NCI-H146 (cell line): ENCODE data around the gene AKTIP.

Source experiments
- DNase-seq: peaks from one replicate; lab custom pipeline; 2025; lab: John Stamatoyannopoulos, UW

Gene AKTIP

DNA sequence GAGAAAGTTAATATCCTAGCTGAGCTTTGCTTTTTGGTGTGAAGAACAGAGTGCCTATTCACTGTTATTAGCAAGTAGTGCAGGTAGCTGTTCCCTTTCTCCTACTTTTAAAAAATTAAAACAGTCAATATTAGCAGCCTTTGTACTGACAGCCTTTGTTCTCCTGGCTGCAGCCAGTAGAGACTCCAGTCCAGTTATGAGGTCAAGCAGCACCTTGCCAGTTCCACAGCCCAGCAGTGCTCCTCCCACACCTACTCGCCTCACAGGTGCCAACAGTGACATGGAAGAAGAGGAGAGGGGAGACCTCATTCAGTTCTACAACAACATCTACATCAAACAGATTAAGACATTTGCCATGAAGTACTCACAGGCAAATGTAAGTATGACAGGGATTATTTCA lies 22.6 kb downstream of the AKTIP start:
- no peak for DNase-seq

DNA sequence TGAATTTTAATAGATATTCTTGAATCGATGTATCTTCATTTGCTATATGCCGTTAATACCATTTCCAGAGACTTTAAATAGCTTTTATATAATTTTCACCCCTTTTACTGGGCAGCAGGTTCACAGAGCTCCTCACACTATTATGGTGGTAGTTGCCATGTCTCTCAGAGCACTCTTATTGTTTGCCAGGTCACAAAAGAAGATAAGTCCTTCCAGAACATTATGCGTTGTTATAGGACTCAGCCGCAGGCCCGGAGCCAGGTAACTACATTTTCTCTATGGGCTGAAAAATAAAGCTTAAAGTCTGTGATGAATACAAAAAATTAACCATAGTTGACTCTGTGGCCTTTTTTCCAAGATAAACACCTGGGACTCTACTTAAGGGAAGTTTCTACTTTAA lies 24.0 kb downstream of the AKTIP start:
- no peak for DNase-seq

DNA sequence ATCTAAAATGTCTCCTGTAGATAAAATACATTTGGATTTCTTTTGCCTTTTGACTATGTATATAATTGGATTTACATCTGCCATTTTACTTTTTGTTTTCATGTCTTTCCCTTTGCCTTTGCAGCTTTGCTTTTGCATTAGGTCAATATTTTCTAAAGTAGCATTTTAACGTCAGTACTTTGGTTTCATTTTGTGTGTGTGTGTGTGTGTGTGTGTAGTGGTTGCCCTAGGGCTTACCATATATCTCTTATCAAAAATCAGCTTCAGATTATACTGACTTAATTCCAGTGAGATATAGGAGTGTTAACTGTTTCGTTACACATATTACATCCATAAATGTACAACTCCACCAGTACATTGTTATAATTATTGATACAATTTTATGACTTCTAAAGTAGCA lies 26.1 kb downstream of the AKTIP start:
- no peak for DNase-seq

DNA sequence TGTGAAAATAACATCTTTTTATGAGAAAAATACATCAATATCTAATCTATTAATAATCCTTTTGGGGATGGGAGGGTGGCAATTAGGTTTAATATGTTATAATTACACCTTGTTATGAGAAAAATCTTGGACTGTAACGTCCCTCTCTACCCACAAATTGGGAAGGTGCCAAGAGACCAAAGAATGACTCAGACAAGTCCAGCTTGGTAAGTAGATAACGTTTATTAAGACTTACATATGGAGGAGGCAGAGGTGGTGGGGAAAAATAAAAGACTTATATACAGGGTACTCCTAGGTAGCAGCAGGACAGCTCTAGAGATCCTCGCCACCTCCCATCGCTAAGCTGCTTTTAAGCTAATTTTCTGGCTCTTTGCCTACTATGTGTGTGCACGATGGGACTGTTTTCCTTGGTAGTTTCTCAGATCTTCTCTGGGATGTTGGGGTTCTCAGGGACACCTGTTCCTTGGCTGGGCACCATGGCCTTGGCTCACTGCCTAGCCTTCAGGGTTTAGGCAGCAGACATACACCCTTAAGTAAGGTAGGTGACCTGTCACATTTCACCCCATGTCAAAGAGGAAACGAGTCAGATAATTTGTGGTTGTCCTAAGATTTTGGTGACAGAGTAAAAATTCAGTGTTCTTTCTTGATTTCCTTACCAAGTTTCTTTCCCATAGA lies 37.3 kb downstream of the AKTIP start:
- DNase-seq, result no peak

DNA sequence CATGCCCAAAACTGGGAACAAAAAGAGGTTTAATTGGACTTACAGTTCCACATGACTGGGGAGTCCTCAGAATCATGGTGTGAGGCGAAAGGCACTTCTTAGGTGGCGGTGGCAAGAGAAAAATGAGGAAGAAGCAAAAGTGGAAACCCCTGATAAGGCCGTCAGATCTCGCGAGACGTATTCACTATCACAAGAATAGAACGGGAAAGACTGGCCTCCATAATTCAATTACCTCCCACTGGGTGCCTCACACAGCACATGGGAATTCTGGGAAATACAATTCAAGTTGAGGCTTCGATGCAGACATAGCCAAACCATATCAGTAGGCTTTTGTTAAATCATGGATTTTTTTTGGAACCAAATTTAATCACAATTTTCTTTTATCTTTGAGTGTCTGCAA lies 44.4 kb downstream of the AKTIP start:
- no peak for DNase-seq

DNA sequence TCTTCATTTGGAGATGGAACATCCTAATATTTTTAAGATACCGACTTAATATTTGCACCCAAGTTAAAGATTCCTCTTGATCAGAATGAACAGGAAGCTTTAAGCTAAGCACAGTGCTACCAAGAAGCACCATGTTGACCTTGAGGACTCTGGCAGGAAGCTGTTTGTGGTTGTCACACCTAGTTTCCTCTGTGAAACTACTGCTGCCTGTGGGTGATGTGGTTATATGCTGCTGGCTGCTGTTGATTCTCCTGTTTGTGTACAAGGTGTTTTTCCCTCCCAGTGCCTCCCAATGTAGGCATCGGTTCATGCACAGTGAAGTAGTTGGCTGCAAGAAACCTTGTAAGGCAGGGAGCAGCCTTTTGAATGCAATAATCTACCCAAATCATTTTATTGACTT lies 45.3 kb downstream of the AKTIP start:
- DNase-seq, result no peak

DNA sequence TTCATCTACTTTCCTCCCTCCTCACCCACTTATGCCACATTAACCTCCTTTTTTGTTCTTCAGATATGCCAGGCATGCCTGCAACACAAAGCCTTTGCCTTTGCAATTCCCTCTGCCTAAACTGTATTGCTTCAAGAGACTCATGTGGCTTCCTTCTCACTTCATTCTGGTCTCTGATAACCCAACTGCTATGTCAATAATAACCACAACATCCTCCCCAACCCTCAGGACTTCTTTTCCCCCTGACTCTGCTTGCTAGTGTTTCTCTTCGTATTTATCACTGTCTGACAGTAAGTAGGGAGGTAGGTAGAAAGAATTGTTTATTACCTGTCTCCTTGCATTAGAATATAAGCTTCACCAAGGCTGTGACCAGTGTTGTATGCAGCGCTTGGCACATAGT lies 46.4 kb downstream of the AKTIP start:
- DNase-seq, result no peak

DNA sequence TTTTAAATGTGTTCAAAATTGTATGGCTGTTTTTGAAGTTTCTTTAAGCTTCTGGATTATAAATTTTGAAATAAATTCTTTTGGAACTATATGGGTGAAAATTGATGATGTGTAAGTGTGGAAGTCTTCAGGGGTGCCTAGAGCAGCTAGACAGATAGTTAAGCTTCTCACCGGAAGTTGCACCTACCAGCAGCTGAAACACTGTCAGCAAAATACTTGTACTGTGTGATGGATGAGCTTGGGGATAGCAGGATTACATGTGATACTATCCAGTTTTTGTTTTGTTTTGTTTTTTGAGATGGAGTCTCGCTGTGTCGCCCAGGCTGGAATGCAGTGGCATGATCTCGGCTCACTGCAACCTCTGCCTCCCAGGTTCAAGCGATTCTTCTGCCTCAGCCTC lies 49.1 kb downstream of the AKTIP start:
- DNase-seq, result no peak

DNA sequence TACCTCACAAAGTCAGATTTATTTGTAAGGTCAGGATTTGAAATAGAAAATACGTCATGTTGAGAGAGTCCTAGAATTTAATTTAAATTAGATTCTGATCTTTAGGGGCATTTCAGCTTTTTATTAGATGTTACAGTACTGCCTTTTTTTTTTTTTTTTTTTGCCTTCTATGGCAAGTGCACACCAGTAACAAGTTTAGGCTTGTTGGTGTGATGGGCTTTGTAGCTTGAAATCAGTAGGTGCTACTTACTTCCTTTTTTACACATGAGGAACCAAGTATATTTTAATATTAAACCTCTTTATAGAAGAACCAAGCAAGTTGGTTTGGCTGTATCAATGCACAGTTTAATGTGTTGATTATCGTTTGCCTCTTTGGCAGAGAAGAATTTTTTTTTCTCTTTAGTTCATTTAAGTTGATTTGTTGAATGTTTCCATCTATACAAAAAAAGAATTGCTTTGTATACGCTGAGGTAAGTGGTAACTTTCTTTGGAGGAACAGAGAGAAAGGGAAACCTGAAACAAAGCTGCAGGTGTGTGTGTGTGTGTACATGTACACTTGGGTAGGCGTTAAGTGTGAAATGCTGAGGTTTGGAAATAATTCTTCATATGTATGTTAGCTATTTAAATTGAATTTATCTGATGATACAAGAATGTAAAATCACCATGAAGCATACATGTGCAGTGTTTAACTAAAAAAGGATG lies 53.0 kb downstream of the AKTIP start:
- DNase-seq, result no peak

DNA sequence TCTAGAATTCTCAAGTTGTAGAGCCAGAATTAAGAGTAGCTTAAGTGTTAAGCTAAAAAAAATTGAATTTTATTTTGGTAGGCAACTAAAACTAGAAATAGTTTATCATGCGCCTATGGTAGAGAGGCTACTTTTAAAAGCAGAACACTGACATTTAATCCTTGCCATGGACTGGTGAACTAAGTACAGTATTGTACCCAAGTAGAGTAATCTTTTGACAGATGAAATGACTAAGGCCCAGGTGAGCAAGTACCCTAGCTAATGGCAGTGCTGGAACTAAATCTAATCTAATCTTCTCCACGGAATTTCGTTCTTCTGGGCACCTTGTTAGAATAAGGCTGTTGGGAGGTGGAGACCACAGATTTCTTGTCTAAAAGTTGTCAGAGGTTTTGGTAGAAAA lies 56.9 kb downstream of the AKTIP start:
- no peak for DNase-seq

DNA sequence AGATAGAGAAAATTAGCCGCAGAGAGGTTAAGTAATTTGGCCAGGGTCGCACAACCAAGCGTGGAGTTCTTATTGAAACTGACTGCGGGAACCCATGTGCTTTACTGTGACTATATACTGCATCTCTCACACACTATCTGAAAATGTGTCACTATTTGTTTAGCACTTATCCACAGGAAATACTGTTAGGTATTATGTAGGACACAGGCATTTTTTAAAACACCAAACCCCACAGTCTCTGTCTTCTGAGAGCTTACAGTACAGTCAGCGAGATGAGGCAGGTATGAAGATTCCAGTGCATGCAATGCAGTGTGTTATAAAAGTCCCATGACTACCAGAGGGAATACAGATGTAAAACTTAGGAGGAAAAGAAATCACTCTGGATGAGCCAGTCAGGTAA lies 57.5 kb downstream of the AKTIP start:
- DNase-seq, result no peak
